SU-DHL-6 (cell line): ENCODE results near the gene GNAI1.

Experiments used
- H2AFZ ChIP-seq: fragments of 200-600 bp; sonication (generic); 2 replicates; pipeline ENCODE4 v1.6.1; 2014; ENCODE audit warnings: low read depth, mild to moderate bottlenecking, moderate library complexity, mixed read lengths, antibody characterized with exemption, low read length; ENCODE audit not compliant: severe bottlenecking
- H3F3A ChIP-seq: fragments of 200-600 bp; shearing (Covaris generic); 2 replicates; pipeline ENCODE4 v1.6.0; 2016; ENCODE audit warnings: antibody characterized with exemption, mild to moderate bottlenecking; ENCODE audit not compliant: insufficient read depth
- H3K27ac ChIP-seq: fragments of 200-600 bp; sonication (generic); 2 replicates; pipeline ENCODE4 v1.5.1; 2016; ENCODE audit warnings: low read depth, mild to moderate bottlenecking, low read length, moderate library complexity, mixed read lengths
- H3K27me3 ChIP-seq: fragments of 200-600 bp; sonication (generic), shearing (Covaris generic); 2 replicates; pipeline ENCODE4 v1.6.0; 2014; ENCODE audit warnings: mild to moderate bottlenecking, low read length
- H3K36me3 ChIP-seq: fragments of 200-600 bp; sonication (generic); 2 replicates; pipeline ENCODE4 v1.6.1; 2014; ENCODE audit warnings: mild to moderate bottlenecking, low read length, mixed read lengths
- H3K4me2 ChIP-seq: fragments of 300-600, 200-600 bp; shearing (Covaris generic), sonication (generic); 2 replicates; pipeline ENCODE4 v1.6.0; 2014; ENCODE audit warnings: low read length, low read depth, mild to moderate bottlenecking; ENCODE audit not compliant: poor library complexity, severe bottlenecking
- H3K4me3 ChIP-seq: fragments of 200-600 bp; sonication (generic); 2 replicates; pipeline ENCODE4 v1.5.1; 2014; ENCODE audit warnings: antibody characterized with exemption, low read length, mild to moderate bottlenecking, mixed read lengths; ENCODE audit not compliant: insufficient read depth, poor library complexity, severe bottlenecking
- H3K79me2 ChIP-seq: fragments of 200-600 bp; sonication (generic); 2 replicates; pipeline ENCODE4 v1.6.1; 2014; ENCODE audit warnings: mild to moderate bottlenecking, low read length, moderate library complexity; ENCODE audit not compliant: insufficient read depth
- H3K9ac ChIP-seq: fragments of 200-600 bp; sonication (generic); 2 replicates; pipeline ENCODE4 v1.7.0; 2014; ENCODE audit warnings: mild to moderate bottlenecking, low read length
- H3K9me2 ChIP-seq: fragments of 200-600 bp; sonication (generic); replicated peaks from 2 replicates; pipeline ENCODE4 v1.6.1; 2014; ENCODE audit warnings: low read length; ENCODE audit not compliant: insufficient read depth
- H3K9me3 ChIP-seq: fragments of 200-600 bp; sonication (generic); 2 replicates; pipeline ENCODE4 v1.6.1; 2014; ENCODE audit warnings: low read length, mixed read lengths; ENCODE audit not compliant: insufficient read depth
- H4K20me1 ChIP-seq: fragments of 200-600 bp; sonication (generic); 2 replicates; pipeline ENCODE4 v1.6.1; 2014; ENCODE audit warnings: low read depth, mild to moderate bottlenecking, antibody characterized with exemption, low read length, moderate library complexity, mixed read lengths
- CTCF ChIP-seq: fragments of 200-600 bp; sonication (generic); IDR thresholded peaks from one replicate; pipeline ENCODE4 v1.5.1; 2017; ENCODE audit warnings: antibody characterized with exemption, mild to moderate bottlenecking, low read length, moderate library complexity; ENCODE audit not compliant: insufficient read depth, poor library complexity, severe bottlenecking
- EZH2phosphoT487 ChIP-seq: fragments of 200-600 bp; sonication (generic), shearing (Covaris generic); conservative IDR thresholded peaks from 2 replicates; pipeline ENCODE4 v1.6.1; 2018; ENCODE audit warnings: mild to moderate bottlenecking, antibody characterized with exemption, low read length, moderate library complexity, mixed read lengths

Gene GNAI1

GRCh38 chr7:80204454-80204853, 69.8 kb downstream of the GNAI1 start:
- Histone ChIP-seq H3K79me2 (no peaks in the 10 kb centered on the region), H3K9me3 (no peaks in the 10 kb centered on the region), H3K36me3 (no peaks in the 10 kb centered on the region), H3K9me2 (no peaks in the 10 kb centered on the region), H3K9ac (no peak overlapping the region), H2AFZ (no peak overlapping the region), H4K20me1 (no peaks in the 10 kb centered on the region), H3K4me3 (no peak overlapping the region), H3F3A (no peaks in the 10 kb centered on the region), H3K27me3 (no peaks in the 10 kb centered on the region), H3K27ac (no peak overlapping the region), H3K4me2 (no peak overlapping the region)
- TF ChIP-seq CTCF: no peak
- TF ChIP-seq EZH2phosphoT487: no peak

GRCh38 chr7:80204919-80205318, 70.3 kb downstream of the GNAI1 start:
- H3K36me3 ChIP-seq: no peaks in the 10 kb centered on the region
- no peaks in the 10 kb centered on the region for H4K20me1 ChIP-seq
- H3K27me3 ChIP-seq: no peaks in the 10 kb centered on the region
- H3K4me3 ChIP-seq: no peak overlapping the region
- H2AFZ ChIP-seq: no peak overlapping the region
- no peaks in the 10 kb centered on the region for H3K79me2 ChIP-seq
- no peaks in the 10 kb centered on the region for H3F3A ChIP-seq
- H3K9ac ChIP-seq: no peak overlapping the region
- no peak for TF ChIP-seq CTCF
- TF ChIP-seq EZH2phosphoT487: no peak
- no peaks in the 10 kb centered on the region for H3K9me2 ChIP-seq
- no peak overlapping the region for H3K27ac ChIP-seq
- H3K9me3 ChIP-seq: no peaks in the 10 kb centered on the region
- H3K4me2 ChIP-seq: no peak overlapping the region

GRCh38 chr7:80206763-80207162, 72.1 kb downstream of the GNAI1 start:
- Histone ChIP-seq H2AFZ (no peak overlapping the region), H3K9me2 (no peaks in the 10 kb centered on the region), H3K4me2 (no peak overlapping the region), H3F3A (no peaks in the 10 kb centered on the region), H3K9ac (no peak overlapping the region), H3K27ac (no peak overlapping the region), H3K36me3 (no peaks in the 10 kb centered on the region), H4K20me1 (no peaks in the 10 kb centered on the region), H3K79me2 (no peaks in the 10 kb centered on the region), H3K4me3 (no peak overlapping the region), H3K27me3 (no peaks in the 10 kb centered on the region), H3K9me3 (no peaks in the 10 kb centered on the region)
- TF ChIP-seq CTCF (no peak), EZH2phosphoT487 (no peak)

GRCh38 chr7:80207501-80207900, 72.9 kb downstream of the GNAI1 start:
- no peak overlapping the region for H3K27ac ChIP-seq
- H3K9me3 ChIP-seq: no peaks in the 10 kb centered on the region
- no peak overlapping the region for H2AFZ ChIP-seq
- no peaks in the 10 kb centered on the region for H3F3A ChIP-seq
- no peaks in the 10 kb centered on the region for H3K27me3 ChIP-seq
- H3K36me3 ChIP-seq: no peaks in the 10 kb centered on the region
- no peaks in the 10 kb centered on the region for H3K79me2 ChIP-seq
- H3K9ac ChIP-seq: no peak overlapping the region
- no peak overlapping the region for H3K4me2 ChIP-seq
- H3K9me2 ChIP-seq: no peaks in the 10 kb centered on the region
- no peaks in the 10 kb centered on the region for H4K20me1 ChIP-seq
- TF ChIP-seq EZH2phosphoT487 (no peak), CTCF (no peak)
- H3K4me3 ChIP-seq: no peak overlapping the region
